ENCODE data around the gene RNF10. TPM values are rescaled to one million over a fixed set of nuclear protein-coding genes. Genes with fewer than 3 reads are reported as not detected.

RNF10 gene
- total and polyA plus RNA-seq, 2 experiments from 2014 or later: 83.9 to 128 TPM

DNA sequence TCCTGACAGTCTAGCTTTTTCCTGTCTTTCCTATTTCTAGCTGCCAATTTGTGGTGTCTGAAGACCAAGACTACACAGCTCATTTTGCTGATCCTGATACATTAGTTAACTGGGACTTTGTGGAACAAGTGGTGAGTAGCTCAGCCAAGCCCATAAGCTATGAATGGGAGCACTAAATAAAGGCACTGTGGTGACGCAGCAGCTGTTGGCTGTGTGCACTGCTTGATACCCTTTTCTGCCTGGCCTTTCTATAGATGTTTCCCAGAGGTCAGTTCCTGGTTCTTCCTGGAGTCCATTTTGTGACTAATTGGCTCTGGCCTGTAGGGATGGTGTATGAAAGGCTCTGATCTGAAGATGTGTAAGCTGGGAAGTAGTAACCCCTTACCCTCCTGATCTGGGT, 20.5 kb downstream of the RNF10 start:
- no peaks in the 10 kb centered on the region for H3K36me3 ChIP-seq (replicated peaks; ENCODE audit: insufficient read depth, low read depth)
- no peaks in the 10 kb centered on the region for H3K27me3 ChIP-seq
- H3K9me3 ChIP-seq (ENCODE audit: low read depth): no peaks in the 10 kb centered on the region
- no peak overlapping the region for H3K4me3 ChIP-seq
- H3K27ac ChIP-seq: no peak overlapping the region
- no peak overlapping the region for H3K4me2 ChIP-seq
- no peaks in the 10 kb centered on the region for H3K9me2 ChIP-seq (replicated peaks; ENCODE audit: insufficient read depth)
- TF ChIP-seq, protein P1, sequence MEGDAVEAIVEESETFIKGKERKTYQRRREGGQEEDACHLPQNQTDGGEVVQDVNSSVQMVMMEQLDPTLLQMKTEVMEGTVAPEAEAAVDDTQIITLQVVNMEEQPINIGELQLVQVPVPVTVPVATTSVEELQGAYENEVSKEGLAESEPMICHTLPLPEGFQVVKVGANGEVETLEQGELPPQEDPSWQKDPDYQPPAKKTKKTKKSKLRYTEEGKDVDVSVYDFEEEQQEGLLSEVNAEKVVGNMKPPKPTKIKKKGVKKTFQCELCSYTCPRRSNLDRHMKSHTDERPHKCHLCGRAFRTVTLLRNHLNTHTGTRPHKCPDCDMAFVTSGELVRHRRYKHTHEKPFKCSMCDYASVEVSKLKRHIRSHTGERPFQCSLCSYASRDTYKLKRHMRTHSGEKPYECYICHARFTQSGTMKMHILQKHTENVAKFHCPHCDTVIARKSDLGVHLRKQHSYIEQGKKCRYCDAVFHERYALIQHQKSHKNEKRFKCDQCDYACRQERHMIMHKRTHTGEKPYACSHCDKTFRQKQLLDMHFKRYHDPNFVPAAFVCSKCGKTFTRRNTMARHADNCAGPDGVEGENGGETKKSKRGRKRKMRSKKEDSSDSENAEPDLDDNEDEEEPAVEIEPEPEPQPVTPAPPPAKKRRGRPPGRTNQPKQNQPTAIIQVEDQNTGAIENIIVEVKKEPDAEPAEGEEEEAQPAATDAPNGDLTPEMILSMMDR (IDR thresholded peaks at IDR 0.05; ENCODE audit: poor library complexity): no peak
- TF ChIP-seq EZH2phosphoT487 (IDR thresholded peaks at IDR 0.05; ENCODE audit: low read depth, severe bottlenecking, unreplicated experiment): no peak
- TF ChIP-seq EZH2 (IDR thresholded peaks at IDR 0.05; ENCODE audit: borderline replicate concordance): no peak
- H4K20me1 ChIP-seq (ENCODE audit: insufficient read depth, poor library complexity, severe bottlenecking): peaks cover 26% of the 10 kb centered on the region
- H3K79me2 ChIP-seq: peaks cover 43% of the 10 kb centered on the region
- no peaks in the 10 kb centered on the region for H3K4me1 ChIP-seq (ENCODE audit: insufficient read depth)
- DNase-seq (ENCODE audit: low spot score): no peak
- no peak overlapping the region for H2AFZ ChIP-seq
- WGBS (ENCODE audit: low lambda C conversion rate, missing lambda C conversion rate): 96% methylated on average over 1 of the region's 1 CpG

DNA sequence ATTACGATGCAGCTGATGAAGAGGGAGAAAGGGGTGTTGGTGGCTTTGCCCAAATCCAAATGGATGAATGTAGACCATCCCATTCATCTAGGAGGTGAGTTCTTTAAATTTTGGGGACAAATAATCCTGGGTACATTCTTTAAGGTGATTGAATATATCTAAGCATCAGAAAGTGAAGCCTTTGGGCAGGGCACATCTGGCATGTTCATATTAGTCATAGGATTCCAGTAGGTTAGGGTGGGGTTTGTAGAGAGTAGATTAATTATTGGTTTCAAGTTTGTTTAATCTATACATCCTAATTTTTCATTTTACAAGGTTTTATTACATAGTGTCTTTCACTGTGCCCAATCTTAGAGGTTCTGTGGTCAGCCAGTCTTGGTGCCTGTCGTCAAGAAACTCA, 23.4 kb downstream of the RNF10 start:
- no peak overlapping the region for H3K4me2 ChIP-seq
- 96% methylated on average over 2 of the region's 2 CpGs for WGBS (ENCODE audit: low lambda C conversion rate, missing lambda C conversion rate)
- TF ChIP-seq EZH2phosphoT487 (IDR thresholded peaks at IDR 0.05; ENCODE audit: low read depth, severe bottlenecking, unreplicated experiment): no peak
- TF ChIP-seq EZH2 (IDR thresholded peaks at IDR 0.05; ENCODE audit: borderline replicate concordance): no peak
- TF ChIP-seq, protein P1 (IDR thresholded peaks at IDR 0.05; ENCODE audit: poor library complexity): no peak
- H3K9me2 ChIP-seq (replicated peaks; ENCODE audit: insufficient read depth): no peaks in the 10 kb centered on the region
- peaks cover 38% of the 10 kb centered on the region for H3K79me2 ChIP-seq
- no peak overlapping the region for H3K27ac ChIP-seq
- no peak for DNase-seq (ENCODE audit: low spot score)
- H2AFZ ChIP-seq: no peak overlapping the region
- no peaks in the 10 kb centered on the region for H3K4me1 ChIP-seq (ENCODE audit: insufficient read depth)
- no peaks in the 10 kb centered on the region for H3K27me3 ChIP-seq
- H3K36me3 ChIP-seq (replicated peaks; ENCODE audit: insufficient read depth, low read depth): peaks cover 5% of the 10 kb centered on the region
- peaks cover 10% of the 10 kb centered on the region for H4K20me1 ChIP-seq (ENCODE audit: insufficient read depth, poor library complexity, severe bottlenecking)
- no peak overlapping the region for H3K4me3 ChIP-seq
- H3K9me3 ChIP-seq (ENCODE audit: low read depth): no peaks in the 10 kb centered on the region

DNA sequence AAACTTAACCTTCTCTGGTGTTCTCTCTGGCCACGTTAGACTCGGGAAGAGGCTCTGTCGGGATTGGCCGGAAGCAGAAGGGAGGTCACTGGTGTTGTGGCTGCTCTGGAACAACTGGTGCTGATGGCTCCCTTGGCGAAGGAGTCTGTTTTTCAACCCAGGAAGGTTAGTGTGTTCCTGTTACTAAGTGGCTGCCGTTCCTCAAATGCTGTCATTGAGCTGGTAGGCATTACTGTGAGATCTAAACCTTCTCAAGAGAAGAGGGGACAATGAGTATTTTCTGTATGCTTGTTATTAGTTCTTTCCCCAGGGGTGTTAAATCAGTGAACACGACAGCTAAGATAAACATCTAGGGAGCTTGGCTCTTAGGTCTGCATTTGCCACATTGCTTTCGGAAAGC, 28.8 kb downstream of the RNF10 start:
- Histone ChIP-seq H3K4me1 (ENCODE audit: insufficient read depth) (no peaks in the 10 kb centered on the region), H3K4me2 (no peak overlapping the region), H3K9me2 (replicated peaks; ENCODE audit: insufficient read depth) (no peaks in the 10 kb centered on the region), H3K27me3 (no peaks in the 10 kb centered on the region), H3K27ac (no peak overlapping the region), H3K79me2 (peaks cover 21% of the 10 kb centered on the region), H2AFZ (no peak overlapping the region), H4K20me1 (ENCODE audit: insufficient read depth, poor library complexity, severe bottlenecking) (peaks cover 3% of the 10 kb centered on the region), H3K4me3 (no peak overlapping the region), H3K36me3 (replicated peaks; ENCODE audit: insufficient read depth, low read depth) (peaks cover 5% of the 10 kb centered on the region), H3K9me3 (ENCODE audit: low read depth) (no peaks in the 10 kb centered on the region)
- 88% methylated on average over 8 of the region's 8 CpGs for WGBS (ENCODE audit: low lambda C conversion rate, missing lambda C conversion rate)
- TF ChIP-seq EZH2phosphoT487 (IDR thresholded peaks at IDR 0.05; ENCODE audit: low read depth, severe bottlenecking, unreplicated experiment): no peak
- TF ChIP-seq, protein P1 (IDR thresholded peaks at IDR 0.05; ENCODE audit: poor library complexity): no peak
- no peak for TF ChIP-seq EZH2 (IDR thresholded peaks at IDR 0.05; ENCODE audit: borderline replicate concordance)
- no peak for DNase-seq (ENCODE audit: low spot score)

DNA sequence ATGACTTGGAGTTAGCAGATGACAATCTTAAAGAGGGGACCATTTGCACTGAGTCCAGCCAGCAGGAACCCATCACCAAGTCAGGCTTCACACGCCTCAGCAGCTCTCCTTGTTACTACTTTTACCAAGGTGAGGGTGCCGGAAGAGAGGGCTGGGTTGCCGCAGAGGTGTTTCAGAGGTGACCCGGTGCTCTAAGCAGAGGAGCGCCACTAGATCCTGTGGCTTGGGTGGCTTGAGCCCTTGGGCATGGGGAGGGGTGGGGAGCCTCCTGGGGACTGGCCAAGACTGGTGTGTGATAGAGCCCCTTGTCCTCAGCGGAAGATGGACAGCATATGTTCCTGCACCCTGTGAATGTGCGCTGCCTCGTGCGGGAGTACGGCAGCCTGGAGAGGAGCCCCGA, 29.3 kb downstream of the RNF10 start:
- peaks cover 3% of the 10 kb centered on the region for H4K20me1 ChIP-seq (ENCODE audit: insufficient read depth, poor library complexity, severe bottlenecking)
- H2AFZ ChIP-seq: no peak overlapping the region
- H3K27ac ChIP-seq: no peak overlapping the region
- H3K4me2 ChIP-seq: no peak overlapping the region
- no peak for DNase-seq (ENCODE audit: low spot score)
- TF ChIP-seq EZH2 (IDR thresholded peaks at IDR 0.05; ENCODE audit: borderline replicate concordance) (no peak), EZH2phosphoT487 (IDR thresholded peaks at IDR 0.05; ENCODE audit: low read depth, severe bottlenecking, unreplicated experiment) (no peak)
- TF ChIP-seq, protein P1 (IDR thresholded peaks at IDR 0.05; ENCODE audit: poor library complexity): no peak
- H3K79me2 ChIP-seq: peaks cover 21% of the 10 kb centered on the region
- H3K9me3 ChIP-seq (ENCODE audit: low read depth): no peaks in the 10 kb centered on the region
- 98% methylated on average over 11 of the region's 11 CpGs for WGBS (ENCODE audit: low lambda C conversion rate, missing lambda C conversion rate)
- H3K4me3 ChIP-seq: no peak overlapping the region
- no peaks in the 10 kb centered on the region for H3K9me2 ChIP-seq (replicated peaks; ENCODE audit: insufficient read depth)
- no peaks in the 10 kb centered on the region for H3K4me1 ChIP-seq (ENCODE audit: insufficient read depth)
- peaks cover 5% of the 10 kb centered on the region for H3K36me3 ChIP-seq (replicated peaks; ENCODE audit: insufficient read depth, low read depth)
- H3K27me3 ChIP-seq: no peaks in the 10 kb centered on the region

Measured in hepatocyte (in vitro differentiated cells).